Stimulated activated effector memory CD8-positive, alpha-beta T cell treated with anti-CD3 and anti-CD28 coated beads, Interleukin-12 subunit alpha, Interleukin-12 subunit beta, amount 100 ng/mL, for 72 hours (primary cell): ENCODE results near the gene EMX1.

Experiments
- ATAC-seq: fragments of 150-1000 bp; cut with Tn5 transposase; 2 replicates; pipeline ENCODE4 v1.10.0; 2021
- DNase-seq, 2 donors: peaks; one replicate each; pipeline ENCODE4 v3.0.0; 2021 to 2022; ENCODE audit warnings: low spot score in 2 of 2
- H3K27ac Mint-ChIP-seq: one replicate; pipeline ENCODE4 v1.8.0; 2022; ENCODE audit warnings: mild to moderate bottlenecking, mixed read lengths
- H3K36me3 Mint-ChIP-seq: one replicate; pipeline ENCODE4 v1.8.0; 2022; ENCODE audit warnings: mild to moderate bottlenecking, mixed read lengths
- H3K4me1 Mint-ChIP-seq: one replicate; pipeline ENCODE4 v1.8.0; 2022; ENCODE audit warnings: mixed read lengths
- H3K4me3 Mint-ChIP-seq: one replicate; pipeline ENCODE4 v1.8.0; 2022; ENCODE audit warnings: mild to moderate bottlenecking, mixed read lengths
- H3K9me3 Mint-ChIP-seq: one replicate; pipeline ENCODE4 v1.8.0; 2022; ENCODE audit warnings: mixed read lengths

Gene EMX1

GRCh38 chr2:72942293-72942692 lies 25.0 kb downstream of the EMX1 start:
- H3K4me1 Mint-ChIP-seq, result no peaks in the 10 kb centered on the region
- no peaks in the 10 kb centered on the region for H3K9me3 Mint-ChIP-seq
- H3K27ac Mint-ChIP-seq, result no peak overlapping the region
- no peak overlapping the region for H3K4me3 Mint-ChIP-seq
- DNase-seq, result no peak
- ATAC-seq, result no peak
- no peaks in the 10 kb centered on the region for H3K36me3 Mint-ChIP-seq

GRCh38 chr2:72942881-72943418 lies 25.6 kb downstream of the EMX1 start:
- Mint-ChIP-seq H3K9me3 (no peaks in the 10 kb centered on the region), H3K4me1 (no peaks in the 10 kb centered on the region), H3K36me3 (no peaks in the 10 kb centered on the region), H3K27ac (no peak overlapping the region), H3K4me3 (no peak overlapping the region)
- DNase-seq (no peak), ATAC-seq (no peak)

GRCh38 chr2:72943540-72944395 lies 26.4 kb downstream of the EMX1 start:
- Mint-ChIP-seq H3K9me3 (no peaks in the 10 kb centered on the region), H3K36me3 (no peaks in the 10 kb centered on the region)

GRCh38 chr2:72944804-72945449 lies 27.6 kb downstream of the EMX1 start:
- H3K4me3 Mint-ChIP-seq, result no peak overlapping the region

More at GRCh38 chr2:72943540-72944395, 26.4 kb downstream of the EMX1 start:
- Mint-ChIP-seq H3K4me1 (no peaks in the 10 kb centered on the region), H3K4me3 (no peak overlapping the region), H3K27ac (no peak overlapping the region)
- no peak for DNase-seq
- ATAC-seq, result no peak

GRCh38 chr2:72945450-72946019 lies 28.2 kb downstream of the EMX1 start:
- Mint-ChIP-seq H3K36me3 (no peaks in the 10 kb centered on the region), H3K4me3 (no peak overlapping the region), H3K4me1 (no peaks in the 10 kb centered on the region), H3K9me3 (no peaks in the 10 kb centered on the region), H3K27ac (no peak overlapping the region)
- ATAC-seq (no peak), DNase-seq (no peak)

More at GRCh38 chr2:72944804-72945449, 27.6 kb downstream of the EMX1 start:
- ATAC-seq, result no peak
- H3K36me3 Mint-ChIP-seq, result no peaks in the 10 kb centered on the region
- H3K27ac Mint-ChIP-seq, result no peak overlapping the region
- no peaks in the 10 kb centered on the region for H3K9me3 Mint-ChIP-seq
- no peak for DNase-seq
- H3K4me1 Mint-ChIP-seq, result no peaks in the 10 kb centered on the region

- no peak overlapping the region for H3K4me3 Mint-ChIP-seq
- no peaks in the 10 kb centered on the region for H3K36me3 Mint-ChIP-seq
- no peak overlapping the region for H3K27ac Mint-ChIP-seq
- DNase-seq (no peak), ATAC-seq (no peak)
- H3K9me3 Mint-ChIP-seq, result no peaks in the 10 kb centered on the region
- no peaks in the 10 kb centered on the region for H3K4me1 Mint-ChIP-seq
Measured at GRCh38 chr2:72946466-72946865, 29.1 kb downstream of the EMX1 start.

GRCh38 chr2:72947952-72948830 lies 30.9 kb downstream of the EMX1 start:
- Mint-ChIP-seq H3K36me3 (no peaks in the 10 kb centered on the region), H3K9me3 (no peaks in the 10 kb centered on the region), H3K4me1 (peaks cover 1% of the 10 kb centered on the region), H3K27ac (no peak overlapping the region), H3K4me3 (no peak overlapping the region)
- ATAC-seq, result no peak
- no peak for DNase-seq

GRCh38 chr2:72949045-72949444 lies 31.7 kb downstream of the EMX1 start:
- peaks cover 10% of the 10 kb centered on the region for H3K4me1 Mint-ChIP-seq
- DNase-seq (no peak), ATAC-seq (no peak)
- H3K4me3 Mint-ChIP-seq, result no peak overlapping the region
- H3K27ac Mint-ChIP-seq, result no peak overlapping the region
- no peaks in the 10 kb centered on the region for H3K9me3 Mint-ChIP-seq
- no peaks in the 10 kb centered on the region for H3K36me3 Mint-ChIP-seq

GRCh38 chr2:72949642-72950041 lies 32.3 kb downstream of the EMX1 start:
- H3K36me3 Mint-ChIP-seq, result no peaks in the 10 kb centered on the region
- H3K27ac Mint-ChIP-seq, result no peak overlapping the region
- ATAC-seq, result no peak
- H3K9me3 Mint-ChIP-seq, result no peaks in the 10 kb centered on the region
- no peak for DNase-seq
- peaks cover 16% of the 10 kb centered on the region for H3K4me1 Mint-ChIP-seq
- H3K4me3 Mint-ChIP-seq, result no peak overlapping the region

- no peak for ATAC-seq
- no peaks in the 10 kb centered on the region for H3K9me3 Mint-ChIP-seq
- H3K27ac Mint-ChIP-seq, result no peak overlapping the region
Measured at GRCh38 chr2:72950558-72951255, 33.4 kb downstream of the EMX1 start.

GRCh38 chr2:72951303-72952095 lies 34.2 kb downstream of the EMX1 start:
- Mint-ChIP-seq H3K36me3 (no peaks in the 10 kb centered on the region), H3K9me3 (no peaks in the 10 kb centered on the region), H3K4me3 (no peak overlapping the region), H3K27ac (no peak overlapping the region), H3K4me1 (peaks cover 31% of the 10 kb centered on the region)
- DNase-seq, result no peak
- no peak for ATAC-seq

More at GRCh38 chr2:72950558-72951255, 33.4 kb downstream of the EMX1 start:
- Mint-ChIP-seq H3K4me1 (peaks cover 26% of the 10 kb centered on the region), H3K36me3 (no peaks in the 10 kb centered on the region), H3K4me3 (no peak overlapping the region)
- no peak for DNase-seq

GRCh38 chr2:72952110-72952823 lies 34.9 kb downstream of the EMX1 start:
- Mint-ChIP-seq H3K4me3 (no peak overlapping the region), H3K36me3 (no peaks in the 10 kb centered on the region)

GRCh38 chr2:72952961-72953360 lies 35.6 kb downstream of the EMX1 start:
- H3K4me3 Mint-ChIP-seq, result peak overlapping the region; percentile 89

More at GRCh38 chr2:72952110-72952823, 34.9 kb downstream of the EMX1 start:
- ATAC-seq (no peak), DNase-seq (no peak)
- H3K27ac Mint-ChIP-seq, result no peak overlapping the region
- H3K9me3 Mint-ChIP-seq, result no peaks in the 10 kb centered on the region
- H3K4me1 Mint-ChIP-seq, result peaks cover 38% of the 10 kb centered on the region

More at GRCh38 chr2:72952961-72953360, 35.6 kb downstream of the EMX1 start:
- no peak for DNase-seq
- H3K4me1 Mint-ChIP-seq, result peaks cover 42% of the 10 kb centered on the region
- no peak for ATAC-seq
- no peaks in the 10 kb centered on the region for H3K36me3 Mint-ChIP-seq
- H3K27ac Mint-ChIP-seq, result peak overlapping the region; percentile 98
- no peaks in the 10 kb centered on the region for H3K9me3 Mint-ChIP-seq
